PC-9 (cell line): ENCODE results near the gene OTOL1. TPM values are rescaled to one million over a fixed set of nuclear protein-coding genes. Genes with fewer than 3 reads are reported as not detected.

Source experiments
- Bru-seq: library from RNA; stranded (reverse); fragments of 400-500 nt; gene quantifications from one replicate; lab custom pipeline; 2021; lab: Mats Ljungman, UMichigan
- BruChase-seq, 2 experiments: library from RNA; stranded (reverse); fragments of 400-500 nt; gene quantifications; one replicate each; lab custom pipeline; 2021; lab: Mats Ljungman, UMichigan
- BruUV-seq: library from RNA; stranded (reverse); fragments of 400-500 nt; replicated peaks from 2 replicates; lab custom pipeline; 2021; lab: Mats Ljungman, UMichigan
- CTCF ChIA-PET: fragments of 300-600 bp; sonication (Branson Sonifier 250); formaldehyde crosslinking; loops from one replicate; lab custom pipeline; 2022; ENCODE audit warnings: antibody characterized with exemption; lab: Charles Lee
- POLR2A ChIA-PET: fragments of 300-600 bp; sonication (Branson Sonifier 250); formaldehyde crosslinking; loops from one replicate; lab custom pipeline; 2022; ENCODE audit warnings: antibody characterized with exemption; ENCODE audit not compliant: unreplicated experiment; lab: Charles Lee
- DNase-seq, 2 experiments: peaks; one replicate each; pipeline versions ENCODE4 v3.0.0 to v3.0.0-alpha.2; 2015 to 2022; ENCODE audit warnings: mixed read lengths in 1 of 2
- H2AFZ ChIP-seq: fragments of 200-600 bp; sonication (generic); 2 replicates; pipeline ENCODE4 v1.8.1; 2017; ENCODE audit warnings: antibody characterized with exemption
- H3F3A ChIP-seq: fragments of 200-600 bp; sonication (generic); 2 replicates; pipeline ENCODE4 v1.8.1; 2017; ENCODE audit warnings: antibody characterized with exemption, mild to moderate bottlenecking, low read depth; ENCODE audit not compliant: insufficient read depth
- H3K27ac ChIP-seq: fragments of 200-600 bp; sonication (generic); 2 replicates; pipeline ENCODE4 v1.6.1; 2016; ENCODE audit warnings: mixed run types
- H3K27me3 ChIP-seq: fragments of 200-600 bp; sonication (generic); 2 replicates; pipeline ENCODE4 v1.6.1; 2016; ENCODE audit warnings: low read depth, mixed run types; ENCODE audit not compliant: insufficient read depth
- H3K36me3 ChIP-seq: fragments of 200-600 bp; sonication (generic); 2 replicates; pipeline ENCODE4 v1.6.1; 2016; ENCODE audit warnings: low read depth, mixed run types
- H3K4me1 ChIP-seq: fragments of 200-600 bp; sonication (generic); replicated peaks from 2 replicates; pipeline ENCODE4 v1.6.1; 2016; ENCODE audit warnings: mixed run types; ENCODE audit not compliant: insufficient read depth
- H3K4me2 ChIP-seq: fragments of 200-600 bp; sonication (generic); 2 replicates; pipeline ENCODE4 v1.6.1; 2017; ENCODE audit warnings: mixed run types
- H3K4me3 ChIP-seq: fragments of 200-600 bp; sonication (generic); 2 replicates; pipeline ENCODE4 v1.6.1; 2016; ENCODE audit warnings: mixed run types
- H3K79me2 ChIP-seq: fragments of 200-600 bp; sonication (generic); 2 replicates; pipeline ENCODE4 v1.6.1; 2017; ENCODE audit warnings: low read depth, mixed run types
- H3K9me2 ChIP-seq: fragments of 200-600 bp; sonication (generic); 2 replicates; pipeline ENCODE4 v1.8.1; 2017; ENCODE audit warnings: mild to moderate bottlenecking; ENCODE audit not compliant: insufficient read depth
- H3K9me3 ChIP-seq: fragments of 200-600 bp; sonication (generic); 2 replicates; pipeline ENCODE4 v1.8.1; 2016; ENCODE audit warnings: low read depth; ENCODE audit not compliant: insufficient read depth
- H4K20me1 ChIP-seq: fragments of 200-600 bp; sonication (generic); 2 replicates; pipeline ENCODE4 v1.8.1; 2017; ENCODE audit not compliant: insufficient read depth
- CTCF ChIP-seq: fragments of 200-600 bp; sonication (generic); conservative IDR thresholded peaks from 2 replicates; pipeline ENCODE4 v1.6.1; 2017; ENCODE audit warnings: mixed run types, antibody characterized with exemption, mild to moderate bottlenecking, moderate library complexity
- EZH2 ChIP-seq: fragments of 200-600 bp; sonication (generic); IDR thresholded peaks from 2 replicates; pipeline ENCODE4 v1.8.0; 2017; ENCODE audit warnings: antibody characterized with exemption, low read depth
- intact Hi-C: fragments of 100-400 bp; cut with micrococcal nuclease; formaldehyde crosslinking; loops from one replicate; pipeline ENCODE4 v1.10.0; 2022; ENCODE audit not compliant: unreplicated experiment
- long read RNA-seq: library from polyadenylated mRNA; stranded (forward); transcript quantifications from one replicate; pipeline ENCODE4 v2.0.0, GENCODE V29; 2022
- total RNA-seq: library from RNA; stranded (reverse); gene quantifications from 2 replicates; pipeline ENCODE4 v1.2.3, GENCODE V29; 2021

Gene OTOL1
- total RNA-seq (not detected in 2 replicates), Bru-seq, nascent RNA (not detected), BruChase-seq, experiment 1, labeled RNA remaining after a 2-hour chase (percentile 8 among the genes with signal in this experiment), BruChase-seq, experiment 2, labeled RNA remaining after a 6-hour chase (not detected)
- long read RNA-seq, result 0 reads

GRCh38 chr3:161496508-161496907, at the start of gene OTOL1:
Gene OTOL1 (plus strand): TSS chr3:161496808. CDS start chr3:161496808, 0 bp downstream.
- no peaks in the 10 kb centered on the region for H3K79me2 ChIP-seq
- H3K27me3 ChIP-seq, result no peaks in the 10 kb centered on the region
- TF ChIP-seq EZH2 (no peak), CTCF (no peak)
- H3K4me2 ChIP-seq, result no peak within 1 kb of the TSS
- H3K27ac ChIP-seq, result no peak within 1 kb of the TSS
- H3K9me3 ChIP-seq, result no peaks in the 10 kb centered on the region
- CTCF ChIA-PET, result no interaction called here
- no peak for DNase-seq
- H4K20me1 ChIP-seq, result no peaks in the 10 kb centered on the region
- no peaks in the 10 kb centered on the region for H3F3A ChIP-seq
- no peaks in the 10 kb centered on the region for H3K36me3 ChIP-seq
- H3K4me1 ChIP-seq, result no peaks in the 10 kb centered on the region
- POLR2A ChIA-PET, result no interaction called here
- no peak within 1 kb of the TSS for H2AFZ ChIP-seq
- BruUV-seq, result no TSS peak
- intact Hi-C loops, result loop anchor here (5.0 kb wide), 1 partner anchor 36 kb away; no protein-coding TSS in a partner anchor
- H3K4me3 ChIP-seq, result no peak within 1 kb of the TSS
- no peaks in the 10 kb centered on the region for H3K9me2 ChIP-seq

GRCh38 chr3:161449785-161450184, 46.8 kb upstream of the OTOL1 start:
- Histone ChIP-seq H3K27ac (no peak overlapping the region), H2AFZ (0 out of 2 replicates have a peak overlapping the region, but pooled peaks have one; percentile 45), H3K36me3 (no peaks in the 10 kb centered on the region), H3F3A (no peaks in the 10 kb centered on the region), H3K4me2 (no peak overlapping the region), H3K27me3 (no peaks in the 10 kb centered on the region), H3K9me3 (no peaks in the 10 kb centered on the region), H4K20me1 (no peaks in the 10 kb centered on the region), H3K9me2 (no peaks in the 10 kb centered on the region), H3K4me3 (no peak overlapping the region), H3K79me2 (no peaks in the 10 kb centered on the region), H3K4me1 (no peaks in the 10 kb centered on the region)
- DNase-seq, result no peak
- no peak for TF ChIP-seq EZH2
- TF ChIP-seq CTCF, result 0 out of 2 replicates have a peak, but pooled peaks have one; percentile 29
- ChIA-PET POLR2A (no interaction called here), CTCF (interaction anchor here (0.6 kb wide), 1 partner anchor 825 kb away, joined by 3 read pairs; no protein-coding TSS in a partner anchor)
- intact Hi-C loops, result loop anchor here (5.0 kb wide), 1 partner anchor 98 kb away; no protein-coding TSS in a partner anchor
- no TSS peak for BruUV-seq

- H3K4me2 ChIP-seq, result no peak overlapping the region
These were observed 44.4 kb upstream of the OTOL1 start for GRCh38 chr3:161452179-161452578.

More at GRCh38 chr3:161452179-161452578, 44.4 kb upstream of the OTOL1 start:
- DNase-seq, result no peak
- H3K79me2 ChIP-seq, result no peaks in the 10 kb centered on the region
- H3K4me1 ChIP-seq, result no peaks in the 10 kb centered on the region
- H3K9me2 ChIP-seq, result no peaks in the 10 kb centered on the region
- ChIA-PET CTCF (no interaction called here), POLR2A (no interaction called here)
- BruUV-seq, result no TSS peak
- no peaks in the 10 kb centered on the region for H3K36me3 ChIP-seq
- H3K27me3 ChIP-seq, result no peaks in the 10 kb centered on the region
- H3K27ac ChIP-seq, result no peak overlapping the region
- TF ChIP-seq EZH2 (no peak), CTCF (no peak)
- H2AFZ ChIP-seq, result no peak overlapping the region
- H3F3A ChIP-seq, result no peaks in the 10 kb centered on the region
- intact Hi-C loops, result loop anchor here (5.0 kb wide), 1 partner anchor 95 kb away; no protein-coding TSS in a partner anchor
- H4K20me1 ChIP-seq, result no peaks in the 10 kb centered on the region
- H3K9me3 ChIP-seq, result no peaks in the 10 kb centered on the region
- H3K4me3 ChIP-seq, result no peak overlapping the region
